Left hindlimb (tissue), 1 donor: Measurements from ENCODE around the gene SNTN.

Experiments
- DNase-seq: peaks from one replicate; pipeline ENCODE4 v3.0.0-alpha.2; 2018

Gene SNTN

DNA sequence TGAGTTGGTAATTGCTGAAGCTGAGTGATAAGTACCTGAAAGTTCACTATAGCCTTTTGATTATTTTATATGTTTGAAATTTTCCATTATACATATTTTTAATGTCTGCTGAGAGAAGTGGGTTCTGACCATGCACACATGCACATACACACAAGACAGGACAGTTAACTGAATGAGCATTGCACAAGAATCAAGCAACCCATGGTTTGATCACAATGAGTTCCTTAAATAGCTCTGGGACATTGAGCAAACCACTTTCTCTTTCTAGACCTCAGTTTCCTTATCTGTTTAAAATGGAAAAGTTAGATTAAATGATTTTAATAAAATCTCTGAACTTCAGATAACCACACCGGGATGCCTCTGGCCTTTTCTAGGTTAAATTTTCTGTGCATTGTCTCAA, 26.7 kb downstream of the SNTN start:
- DNase-seq, result no peak

DNA sequence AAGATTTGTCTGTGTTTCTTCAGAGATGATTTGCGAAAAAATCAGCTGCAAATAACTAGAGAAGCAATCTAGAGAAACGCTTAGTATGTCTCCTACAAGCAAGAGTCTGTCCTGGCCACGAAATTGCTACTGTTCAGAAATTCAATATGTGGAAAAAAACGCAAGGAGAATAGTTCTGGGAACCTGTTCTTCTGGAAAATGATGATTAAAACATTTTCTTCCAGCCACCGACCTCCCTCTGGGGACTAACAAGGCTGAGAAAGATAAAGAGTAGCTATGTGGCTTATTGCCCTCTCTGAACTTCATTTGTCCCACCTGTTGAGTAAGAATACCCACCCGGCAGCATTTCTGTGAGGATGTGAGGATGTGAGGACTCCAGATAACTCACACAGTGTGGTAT, 31.6 kb downstream of the SNTN start:
- no peak for DNase-seq

DNA sequence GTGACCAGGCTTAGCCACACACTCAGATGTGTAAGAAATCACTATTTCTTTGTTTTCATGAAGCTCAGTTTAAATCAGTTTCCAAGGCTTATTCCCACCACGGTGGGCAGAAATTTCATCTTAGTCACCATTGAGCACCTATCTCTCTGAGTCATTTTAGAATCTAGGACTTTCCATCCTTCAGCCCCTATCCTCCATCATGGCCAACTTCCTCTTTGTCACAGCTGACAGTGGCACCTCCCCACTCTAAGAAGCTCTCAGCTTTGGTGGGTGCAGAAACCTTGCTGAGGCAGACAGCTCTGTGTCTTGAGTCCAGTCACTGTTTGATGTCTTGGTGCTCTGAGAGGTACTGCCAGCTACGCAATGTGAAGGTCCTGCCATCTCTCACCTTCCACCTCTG, 32.9 kb downstream of the SNTN start:
- DNase-seq, result no peak

DNA sequence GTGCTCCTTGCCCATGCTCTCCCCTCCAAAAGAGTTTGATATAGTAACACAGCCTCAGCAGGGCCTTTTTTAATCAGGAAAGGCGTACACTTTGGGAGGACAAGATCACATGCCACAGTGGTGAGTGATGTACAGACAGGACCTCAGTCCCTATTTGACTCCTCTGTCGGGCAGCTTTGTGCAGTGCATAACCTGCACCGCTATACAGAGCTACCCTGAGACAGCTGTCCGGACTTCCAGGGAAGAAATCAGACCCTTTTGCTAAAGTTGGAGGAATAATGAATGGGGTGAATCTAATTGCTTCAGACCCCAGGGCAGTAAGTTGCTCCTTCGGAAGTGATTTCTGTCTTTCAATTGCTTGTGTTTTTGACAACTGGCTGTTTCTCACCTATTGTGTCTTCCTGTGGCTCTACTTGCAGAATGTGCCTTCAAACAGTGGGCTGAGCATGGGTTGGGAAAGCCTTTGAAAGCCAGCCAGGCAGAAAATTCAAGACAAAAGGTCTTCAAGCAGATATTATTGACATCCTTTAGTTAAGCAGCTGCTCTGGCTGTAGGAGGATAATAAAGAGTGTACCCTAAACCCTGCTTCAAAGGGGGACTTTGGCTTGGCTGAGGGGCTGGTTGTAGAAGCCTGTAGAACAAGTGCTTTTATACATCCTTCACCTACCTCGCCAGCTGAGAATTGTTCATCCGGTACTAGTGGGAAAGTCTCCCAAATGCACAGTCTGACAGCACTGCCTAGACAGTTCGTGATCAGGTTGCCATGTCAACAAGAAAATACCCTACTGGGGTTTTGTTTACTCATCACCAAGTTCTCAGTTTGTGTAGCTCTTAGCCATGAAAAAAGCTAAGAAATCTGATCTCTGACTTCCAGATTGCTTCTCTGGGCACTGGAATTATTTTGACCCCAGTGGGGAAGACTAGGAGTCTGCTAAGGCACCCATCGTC, 35.1 kb downstream of the SNTN start:
- no peak for DNase-seq

- DNase-seq, result no peak
Observed at GRCh38 chr3:63689285-63689684, 36.8 kb downstream of the SNTN start.

DNA sequence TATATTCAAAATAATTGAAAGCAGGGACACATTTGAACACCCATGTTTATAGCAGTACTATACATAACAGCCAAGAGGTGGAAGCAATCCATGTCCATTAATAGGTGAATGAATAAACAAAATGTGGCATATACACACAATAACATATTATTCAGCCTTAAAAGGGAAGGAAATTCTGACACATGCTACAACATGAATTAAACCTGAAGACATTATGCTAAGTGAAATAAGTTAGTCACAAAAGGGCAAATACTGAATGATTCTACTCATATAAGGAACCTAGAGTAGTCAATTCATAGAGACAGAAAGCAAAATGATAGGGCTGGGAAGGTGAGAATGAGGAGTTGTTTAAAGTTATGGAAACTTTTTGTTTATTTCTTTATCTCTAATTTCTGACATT, 40.9 kb downstream of the SNTN start:
- DNase-seq, result no peak

DNA sequence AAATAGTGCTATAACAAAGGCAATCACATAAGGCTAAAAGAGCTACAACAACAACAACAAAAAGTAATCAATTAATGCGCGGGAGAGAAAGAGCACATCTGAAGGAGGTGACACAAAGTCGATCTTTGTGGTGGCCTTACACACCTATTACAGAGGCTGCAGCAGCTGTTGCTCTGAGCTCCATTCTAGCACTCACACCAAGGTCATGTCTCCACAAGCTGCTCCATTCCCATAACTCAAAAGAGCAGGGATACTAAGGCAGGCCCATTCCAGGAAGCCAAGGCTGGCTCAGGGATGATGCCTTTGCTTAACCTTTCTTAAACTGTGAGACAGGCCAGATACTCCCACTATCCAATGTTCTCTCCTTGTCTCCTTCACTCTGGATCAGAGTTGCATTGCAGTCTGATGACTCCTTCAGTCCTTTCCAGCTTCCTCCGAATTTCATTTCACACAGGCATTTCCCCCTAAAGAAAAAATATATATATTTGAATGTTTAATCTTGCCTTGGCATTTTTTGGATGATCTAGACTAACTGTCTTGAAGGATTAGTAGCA, 52.7 kb downstream of the SNTN start:
- no peak for DNase-seq

DNA sequence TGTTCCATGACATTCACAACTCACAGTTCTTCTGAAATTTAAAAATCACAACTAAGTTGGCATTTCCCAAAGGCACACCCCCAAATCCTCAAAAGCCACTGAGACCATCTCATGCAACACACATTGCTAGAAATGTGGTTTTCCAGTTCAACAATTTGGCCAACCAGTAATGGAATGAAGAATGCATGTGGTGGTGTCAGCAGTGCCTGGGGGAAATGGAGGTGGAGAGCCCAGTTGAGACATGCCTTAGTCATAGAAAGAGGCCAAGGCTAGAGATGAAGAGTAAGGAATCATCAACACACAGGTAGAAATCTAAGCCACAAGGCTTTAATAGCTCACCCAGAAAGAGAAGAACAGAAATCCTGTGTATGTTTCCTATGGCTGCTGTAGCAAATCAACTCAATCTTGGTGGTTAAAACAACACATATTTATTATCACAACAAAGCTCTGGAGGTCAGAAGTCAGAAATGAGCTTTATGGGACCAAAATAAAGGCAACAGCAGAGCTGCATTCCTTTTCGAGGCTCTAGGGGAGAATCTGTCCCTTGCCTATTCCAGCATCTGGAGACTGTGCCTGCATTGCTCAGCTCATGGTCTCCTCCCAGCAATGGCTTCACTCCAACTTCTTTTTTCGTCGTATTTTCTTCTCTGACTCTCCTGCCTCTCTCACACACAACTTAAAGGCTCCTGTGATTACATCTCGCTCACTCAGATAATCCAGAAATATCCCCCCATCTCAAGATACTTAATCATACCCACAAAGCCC, 54.0 kb downstream of the SNTN start:
- no peak for DNase-seq

DNA sequence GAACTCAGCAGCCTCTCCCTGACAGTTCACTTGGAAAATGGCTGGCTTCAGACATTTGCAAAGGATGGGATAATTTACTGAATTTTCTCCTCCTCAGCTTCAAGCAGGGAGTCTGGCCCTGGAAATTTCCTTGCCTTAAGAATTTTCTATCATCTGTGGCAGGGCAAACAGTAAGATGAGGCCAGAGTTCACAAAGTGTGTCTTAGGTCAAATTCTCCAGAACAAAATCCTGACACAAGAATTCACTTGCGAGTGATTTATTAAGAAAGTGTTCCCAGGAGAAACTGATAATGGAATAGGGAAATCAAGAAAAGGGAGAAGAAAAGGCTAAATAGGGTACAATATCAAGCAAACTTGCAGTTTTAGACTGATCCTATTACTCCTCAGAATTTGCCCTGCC, 55.3 kb downstream of the SNTN start:
- no peak for DNase-seq

DNA sequence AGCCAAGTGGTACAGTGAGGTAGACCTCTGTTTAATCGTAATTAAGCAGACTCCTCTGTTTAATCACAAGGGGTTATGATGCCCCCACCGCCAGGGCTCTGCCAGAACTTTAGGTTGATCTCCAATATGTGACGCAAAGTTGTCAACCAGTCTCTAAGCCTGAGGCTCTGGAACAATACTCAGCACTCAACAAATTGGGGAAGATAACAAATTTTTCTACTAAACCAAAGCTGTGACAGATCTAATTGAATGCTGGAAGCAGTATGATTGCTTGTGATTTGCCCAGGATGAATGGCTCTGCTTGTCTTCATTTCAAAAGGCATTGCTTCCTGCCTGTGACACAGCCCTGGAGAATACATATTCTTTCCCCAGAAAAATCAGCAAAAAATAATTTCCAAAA, 57.1 kb downstream of the SNTN start:
- DNase-seq, result no peak
